NAMALWA (cell line): ENCODE results near the gene CHMP6.

ENCODE experiments used
- DNase-seq: peaks from one replicate; pipeline ENCODE4 v3.0.0-alpha.2; 2015; ENCODE audit warnings: low spot score

The CHMP6 gene

DNA sequence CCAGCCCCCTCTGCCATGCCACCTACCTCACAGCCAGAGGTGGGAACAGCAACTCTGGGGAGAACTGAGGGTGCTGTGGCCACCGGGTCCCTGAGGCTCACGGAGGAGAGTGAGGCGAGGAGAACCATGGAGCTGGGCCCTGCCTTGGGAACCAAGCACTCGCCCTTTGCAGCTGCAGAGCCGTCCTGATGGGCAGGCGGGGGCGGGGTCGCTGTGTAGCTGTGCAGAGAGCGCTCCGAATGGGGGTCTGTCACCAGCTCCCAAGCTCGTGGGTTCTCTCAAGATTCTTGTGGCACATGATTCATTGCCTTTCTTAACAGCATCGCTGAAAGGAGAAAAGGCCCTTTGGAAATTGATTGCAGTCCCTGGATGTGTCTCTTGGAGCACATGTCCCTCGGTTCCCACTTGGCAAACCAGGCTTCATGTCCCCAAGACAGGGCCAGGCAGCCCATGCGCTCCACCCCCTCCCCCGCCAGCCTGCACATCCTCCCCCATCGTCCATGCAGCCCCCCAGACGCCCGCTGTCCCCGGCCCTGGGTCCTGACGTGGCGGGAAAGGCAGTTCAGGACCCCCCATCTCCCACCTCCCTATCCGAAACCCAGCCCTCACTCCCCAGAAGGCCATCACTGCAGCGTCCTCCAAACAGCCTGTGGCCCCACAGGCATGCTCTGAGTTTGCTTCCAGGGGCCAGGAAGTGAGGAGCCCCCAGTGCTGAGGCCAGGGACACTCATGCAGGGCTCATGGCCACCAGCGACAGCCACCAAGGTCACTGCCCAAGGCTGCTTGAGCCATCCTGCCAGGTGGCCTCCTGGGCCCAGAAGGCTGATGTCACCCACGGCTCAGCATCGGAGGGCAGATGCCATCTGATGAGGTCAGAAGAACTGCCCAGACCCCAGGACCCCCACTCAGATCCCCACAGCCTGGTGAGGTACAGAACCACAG is 20.6 kb upstream of the CHMP6 start:
- DNase-seq, result no peak

DNA sequence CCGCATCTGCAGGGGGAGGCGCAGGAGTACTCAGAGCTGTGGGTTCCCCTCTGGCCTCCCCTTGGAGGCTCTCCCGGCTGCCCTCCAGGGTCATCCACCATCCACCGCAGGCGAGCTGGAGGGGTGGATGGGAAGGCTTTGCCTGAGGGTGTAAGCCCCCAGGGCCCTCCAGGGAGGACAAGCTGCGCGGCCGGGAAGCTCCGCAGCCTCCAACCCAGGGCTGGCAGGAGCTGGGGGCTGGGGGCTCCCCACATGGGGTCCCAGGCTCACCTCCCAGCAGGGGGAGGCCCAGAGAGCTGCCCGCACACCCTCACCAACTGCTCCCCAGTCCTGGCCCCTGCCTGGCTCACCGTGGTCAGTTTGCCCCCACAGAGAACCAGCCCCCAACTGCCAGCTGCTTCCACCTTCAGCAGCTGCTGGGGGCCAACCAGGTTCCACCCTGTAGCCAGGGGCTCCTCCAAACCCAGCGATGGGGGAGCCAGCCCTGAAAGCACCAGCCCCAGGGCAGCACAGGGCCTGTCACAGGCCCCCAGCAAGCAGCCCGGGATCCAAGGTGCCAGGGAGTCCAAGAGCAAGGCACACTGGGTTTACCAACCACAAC is 19.8 kb upstream of the CHMP6 start:
- DNase-seq, result no peak

DNA sequence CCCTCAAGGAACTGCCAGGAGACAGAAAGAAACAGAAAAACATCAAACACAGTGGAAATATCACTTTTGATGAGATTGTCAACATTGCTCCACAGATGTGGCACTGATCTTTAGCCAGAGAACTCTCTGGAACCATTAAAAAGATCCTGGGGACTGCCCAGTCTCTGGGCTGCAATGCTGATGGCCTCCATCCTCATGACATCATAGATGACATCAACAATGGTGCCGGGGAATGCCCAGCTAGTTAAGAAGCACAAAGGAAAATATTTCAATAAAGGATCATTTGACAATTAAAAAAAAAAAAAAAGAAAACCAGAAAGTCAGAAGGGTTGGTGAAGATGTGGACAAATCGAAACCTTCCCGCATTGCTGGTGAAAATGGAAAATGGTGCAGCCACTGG is 14.9 kb upstream of the CHMP6 start:
- no peak for DNase-seq

DNA sequence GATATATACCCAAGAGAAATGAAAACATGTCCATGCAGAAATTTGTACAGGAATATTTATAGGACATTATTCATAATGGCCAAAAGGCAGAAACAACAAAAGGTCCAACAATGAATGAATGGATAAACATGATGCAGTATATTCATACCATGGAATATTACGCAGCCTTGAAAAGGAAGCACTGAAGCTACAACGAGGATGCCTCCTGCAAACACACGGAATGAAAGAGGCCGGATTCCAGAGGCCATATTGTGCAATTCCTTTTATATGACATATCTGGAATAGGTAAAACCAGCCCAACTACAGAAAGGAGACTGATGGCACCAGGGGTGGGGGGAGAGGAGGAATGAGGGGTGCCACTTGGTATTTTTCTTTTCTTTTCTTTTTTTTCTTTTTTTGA is 14.5 kb upstream of the CHMP6 start:
- DNase-seq, result no peak

DNA sequence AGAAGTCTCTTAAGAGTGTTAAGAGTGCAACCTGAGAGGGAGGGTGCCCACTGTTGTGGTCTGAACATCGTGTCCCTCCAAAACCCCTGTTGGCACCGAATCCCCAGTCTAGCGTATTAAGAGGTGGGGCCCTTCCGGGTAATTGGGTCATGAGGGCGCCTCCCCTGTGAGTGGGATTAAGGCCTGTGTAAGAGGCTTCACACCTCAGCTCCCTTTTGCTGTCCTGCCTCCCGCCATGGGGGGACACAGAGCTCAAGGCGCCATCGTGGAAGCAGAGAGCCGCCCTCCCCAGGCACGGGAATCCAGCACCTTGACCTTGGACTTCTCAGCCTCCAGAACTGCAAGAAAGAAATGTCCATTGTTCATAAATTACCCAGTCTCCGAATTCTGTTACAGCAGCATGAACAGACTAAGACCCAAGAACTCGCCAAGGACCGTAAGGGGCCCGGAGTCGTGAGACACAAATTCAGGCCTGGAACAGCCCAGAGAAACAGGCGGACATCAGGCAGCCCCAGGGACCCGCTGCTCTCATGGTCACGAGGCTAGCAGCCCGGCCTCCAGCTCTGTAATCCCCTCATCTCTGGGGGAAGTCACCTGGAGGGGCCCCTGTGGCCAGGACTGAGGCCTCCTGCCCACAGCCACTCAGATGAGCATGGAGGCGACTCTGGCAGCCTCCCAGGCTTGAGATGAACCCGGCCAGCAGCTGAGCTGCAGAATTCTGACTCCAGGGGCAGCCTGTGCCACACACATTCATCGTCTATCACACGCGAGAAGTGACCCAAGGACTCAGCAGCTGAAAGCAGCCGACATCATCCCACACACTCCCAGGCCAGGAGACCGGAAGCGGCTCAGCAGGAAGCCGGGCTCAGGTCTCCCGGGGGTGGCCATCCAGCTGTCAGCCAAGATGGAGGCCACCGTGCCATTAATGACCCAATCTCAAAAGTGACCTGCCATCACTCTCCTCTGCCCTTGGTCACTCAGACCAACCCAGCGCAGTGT is 12.8 kb upstream of the CHMP6 start:
- DNase-seq, result no peak

DNA sequence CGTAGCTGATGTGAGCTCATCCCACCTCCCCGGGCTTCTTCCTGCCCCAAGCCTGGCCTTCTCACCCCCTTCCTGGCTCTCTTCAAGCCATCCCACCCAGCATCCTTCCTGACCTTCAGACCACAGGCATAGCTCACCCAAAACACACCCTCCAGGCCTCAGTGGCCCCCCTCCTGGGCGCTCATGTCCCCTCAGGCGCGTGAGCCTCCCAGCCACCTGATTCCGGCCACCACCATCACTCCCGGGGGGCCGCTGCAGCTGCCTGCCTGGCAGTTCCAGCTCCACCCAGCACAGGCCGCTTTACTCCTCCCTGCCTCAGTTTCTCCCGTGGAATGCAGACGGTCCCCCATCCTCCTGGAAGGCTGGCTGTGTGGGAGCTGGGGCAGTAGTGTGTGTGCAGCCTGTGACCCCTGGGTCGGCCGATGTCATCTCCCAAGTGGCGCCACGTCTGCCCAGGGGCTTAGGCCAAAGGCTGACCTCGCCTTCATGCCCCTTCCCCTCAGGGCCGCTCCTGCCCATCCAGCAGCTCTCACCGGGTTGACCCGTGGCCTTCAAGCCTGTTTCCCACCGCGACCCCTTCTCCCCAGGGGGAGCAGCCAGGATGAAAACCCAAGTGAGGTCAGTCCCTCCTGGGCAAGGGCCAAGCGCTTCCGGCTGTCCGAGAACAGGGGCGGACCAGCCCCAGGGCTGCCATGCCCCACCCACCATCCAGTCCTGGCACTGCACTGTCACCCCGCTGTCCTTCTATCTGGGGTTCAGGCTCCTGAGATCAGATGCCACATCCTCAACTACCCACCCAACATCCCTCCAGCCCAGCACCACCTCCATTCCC is 11.9 kb upstream of the CHMP6 start:
- no peak for DNase-seq

DNA sequence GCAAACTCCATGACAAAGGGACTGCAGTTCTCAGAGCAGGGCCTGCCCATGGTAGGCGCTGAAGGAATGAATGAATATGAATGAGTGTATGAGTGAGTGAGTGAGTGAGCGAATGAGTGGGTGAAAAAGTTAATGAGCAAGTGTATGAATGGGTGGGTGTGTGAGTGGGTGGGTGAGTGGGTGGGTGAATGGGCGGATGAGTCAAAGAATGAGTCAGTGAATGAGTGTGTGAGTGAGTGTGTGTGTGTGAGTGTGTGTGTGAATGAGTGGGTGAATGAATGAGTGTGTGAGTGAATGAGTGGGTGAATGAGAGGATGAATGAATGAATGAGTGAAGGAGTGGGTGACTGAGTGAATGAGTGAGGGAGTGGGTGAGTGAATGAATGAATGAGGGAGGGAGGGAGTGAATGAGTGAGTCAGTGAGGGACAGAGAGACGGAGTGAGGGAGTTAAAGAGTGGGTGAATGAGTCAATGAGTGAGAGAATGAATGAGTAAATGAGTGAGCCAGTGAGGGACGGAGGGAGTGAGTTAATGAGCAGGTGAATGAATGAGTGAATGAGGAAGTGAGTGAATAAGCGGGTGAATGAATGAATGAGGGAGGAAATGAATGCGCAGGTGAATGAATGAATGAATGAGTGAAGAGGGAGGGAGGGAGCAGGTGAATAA is 11.1 kb upstream of the CHMP6 start:
- DNase-seq, result peak; percentile 26

DNA sequence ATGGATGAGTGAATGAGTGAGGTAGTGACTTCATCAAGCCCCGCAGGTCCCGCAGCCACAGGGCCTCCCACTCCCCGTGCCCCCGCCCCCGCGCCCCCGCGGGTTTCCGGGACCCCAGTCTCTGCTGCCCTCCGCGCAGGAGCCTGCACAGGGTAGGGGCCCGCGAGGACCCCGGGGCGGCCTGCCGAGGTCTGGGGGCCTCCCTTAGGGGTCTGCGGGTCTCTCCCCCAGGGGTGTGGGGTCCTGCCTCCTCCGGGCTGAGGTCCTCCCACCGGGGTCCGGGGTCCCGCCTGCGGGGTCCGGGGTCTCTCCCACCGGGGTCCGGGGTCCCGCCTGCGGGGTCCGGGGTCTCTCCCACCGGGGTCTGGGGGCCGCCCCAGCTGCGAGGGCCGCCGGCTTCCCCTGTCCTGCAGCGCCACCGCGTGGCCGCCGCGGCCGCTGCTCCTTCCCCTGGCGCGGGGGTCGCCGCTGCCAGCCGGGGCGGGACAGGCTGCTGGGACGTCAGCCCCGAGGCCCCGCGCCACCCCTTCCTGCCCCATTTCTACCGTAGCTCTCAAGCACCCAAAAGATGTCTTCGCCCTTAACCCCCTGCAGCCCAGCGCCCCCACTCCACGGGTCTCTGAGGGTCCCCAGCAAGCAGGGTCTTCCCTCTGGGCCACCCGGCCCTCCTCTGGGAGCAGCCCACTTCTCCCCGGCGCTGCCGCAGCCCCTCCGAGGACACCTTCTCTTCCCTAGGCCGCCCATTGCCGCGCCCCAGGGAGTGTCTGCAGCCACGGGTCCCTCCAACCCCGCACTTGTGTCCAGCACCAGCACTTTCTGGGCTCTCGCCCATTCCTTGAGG is 10.4 kb upstream of the CHMP6 start:
- peak; percentile 51 for DNase-seq

DNA sequence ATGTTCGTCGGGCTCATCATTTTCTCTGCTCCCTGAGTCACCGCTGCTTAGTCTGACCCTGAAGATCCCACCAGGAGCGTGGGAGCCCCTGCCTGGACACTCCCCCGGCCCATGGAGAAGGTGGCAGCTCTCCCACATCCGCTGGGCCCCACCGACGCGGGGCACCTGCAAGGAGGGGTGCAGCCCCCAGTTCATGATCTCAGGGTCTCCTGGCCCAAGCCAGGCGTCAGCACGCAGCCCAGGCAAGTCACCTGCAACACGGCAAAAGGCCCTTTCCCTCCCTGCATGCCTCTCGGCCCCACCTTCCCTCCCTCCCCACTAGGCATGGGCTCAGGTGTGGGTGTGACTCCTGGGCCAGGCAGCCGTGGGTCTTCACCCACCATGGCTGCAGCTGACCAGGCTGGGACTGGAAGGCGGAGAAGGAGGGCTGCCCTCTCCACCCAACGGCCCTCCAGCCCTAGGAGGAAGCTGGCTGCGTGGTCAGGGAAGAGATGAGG is 9.7 kb upstream of the CHMP6 start:
- no peak for DNase-seq

- no peak for DNase-seq
Observed at GRCh38 chr17:80982426-80982974, 9.1 kb upstream of the CHMP6 start.

- DNase-seq, result no peak
Observed at GRCh38 chr17:80983545-80983944, 8.1 kb upstream of the CHMP6 start.

GRCh38 chr17:80984749-80985148 is 6.9 kb upstream of the CHMP6 start:
- no peak for DNase-seq

GRCh38 chr17:80986046-80986445 is 5.6 kb upstream of the CHMP6 start:
- no peak for DNase-seq

DNA sequence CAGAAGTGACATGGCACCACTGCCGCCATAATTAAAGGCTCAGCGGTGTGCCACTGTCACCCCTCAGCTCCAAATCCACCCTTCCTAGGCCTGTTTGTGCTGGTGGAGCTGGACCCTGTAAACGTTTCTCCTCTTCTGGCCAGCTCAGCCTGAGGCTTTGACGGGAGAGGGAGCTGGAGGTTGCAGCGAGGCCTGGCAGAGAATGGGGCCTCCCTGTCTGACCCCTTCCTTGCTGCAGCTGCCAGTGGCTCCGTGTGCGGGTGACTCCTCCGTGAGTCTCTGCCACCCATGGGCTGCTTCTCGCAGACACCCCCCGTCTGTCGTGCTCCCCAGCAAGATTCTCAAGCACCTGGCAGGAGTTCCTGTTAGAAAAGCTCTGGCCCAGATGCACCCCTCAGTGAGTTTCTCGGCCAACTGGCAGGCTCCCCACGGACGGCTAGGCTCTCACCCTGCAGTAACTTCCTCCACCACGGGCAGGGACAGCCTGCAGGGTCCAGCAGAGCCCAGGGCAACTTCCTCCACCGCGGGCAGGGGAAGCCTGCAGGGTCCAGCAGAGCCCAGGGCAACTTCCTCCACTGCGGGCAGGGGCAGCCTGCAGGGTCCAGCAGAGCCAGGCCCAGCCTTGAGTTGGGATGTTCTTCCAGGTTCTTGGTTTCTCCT is 4.7 kb upstream of the CHMP6 start:
- DNase-seq, result no peak

GRCh38 chr17:80987941-80988461 is 3.6 kb upstream of the CHMP6 start:
- no peak for DNase-seq

GRCh38 chr17:80989586-80989913 is 2.1 kb upstream of the CHMP6 start:
- no peak for DNase-seq

- no peak for DNase-seq
Observed at GRCh38 chr17:80990921-80991644, 558 bp upstream of the CHMP6 start.
